GM12878 (cell line): Measurements from ENCODE around the gene WNT7A. TPM values are rescaled to one million over a fixed set of nuclear protein-coding genes. Genes with fewer than 3 reads are reported as not detected.

Source experiments
- ATAC-seq: fragments of 200-7000 bp; cut with Tn5 transposase; 3 replicates; pipeline ENCODE4 v1.9.1; 2020; ENCODE audit warnings: mild to moderate bottlenecking, moderate library complexity
- BruUV-seq: library from RNA; stranded (reverse); fragments of 400-500 nt; replicated peaks from 2 replicates; lab custom pipeline; 2021; lab: Mats Ljungman, UMichigan
- CTCF ChIA-PET: fragments of 300-600 bp; sonication (Branson Sonifier 250); formaldehyde crosslinking; extraction: SDS; loops from one replicate; lab custom pipeline; 2021; ENCODE audit warnings: inconsistent platforms; lab: Yijun Ruan, JAX
- POLR2A ChIA-PET: fragments of 350-600 bp; formaldehyde crosslinking; extraction: SDS; loops from one replicate; lab custom pipeline; 2021; ENCODE audit warnings: inconsistent platforms; lab: Charles Lee
- RAD21 ChIA-PET: fragments of 300-600 bp; sonication (Branson Sonifier 250); formaldehyde crosslinking; loops from one replicate; lab custom pipeline; 2023; ENCODE audit warnings: antibody characterized with exemption; ENCODE audit not compliant: unreplicated experiment; lab: Charles Lee
- SMC1A ChIA-PET: fragments of 300-600 bp; sonication (Branson Sonifier 250); formaldehyde crosslinking; loops from one replicate; lab custom pipeline; 2023; ENCODE audit not compliant: unreplicated experiment, uncharacterized antibody; lab: Charles Lee
- DNase-seq: peaks from one replicate; pipeline ENCODE4 v3.0.0-alpha.2; 2011; ENCODE audit warnings: low read depth, low spot score
- FAIRE-seq: peaks from 3 replicates; lab custom pipeline; 2011; peaks lifted over from hg19 to GRCh38; lab: Jason Lieb, UNC
- H2AFZ ChIP-seq: 2 replicates; pipeline ENCODE4 v1.6.0; 2011; ENCODE audit warnings: low read depth, low read length, control low read depth; ENCODE audit not compliant: control insufficient read depth
- H3K27ac ChIP-seq: 2 replicates; pipeline ENCODE4 v1.5.1; 2011; ENCODE audit warnings: control low read depth; ENCODE audit not compliant: control insufficient read depth, insufficient read depth
- H3K27me3 ChIP-seq, 2 experiments: replicated peaks in 1 of 2; 2 replicates each; pipeline versions ENCODE4 v1.6.0 to v1.6.1; 2011; ENCODE audit warnings: low read length in 1 of 2; ENCODE audit not compliant: control insufficient read depth in 2 of 2, insufficient read depth in 2 of 2
- H3K36me3 ChIP-seq, 2 experiments: 2 replicates each; pipeline ENCODE4 v1.5.1; 2011; ENCODE audit warnings: low read length in 1 of 2; ENCODE audit not compliant: control insufficient read depth in 2 of 2, insufficient read depth in 2 of 2
- H3K4me1 ChIP-seq: 2 replicates; pipeline ENCODE4 v1.6.1; 2011; ENCODE audit warnings: mild to moderate bottlenecking, low read length, moderate library complexity, mixed read lengths; ENCODE audit not compliant: control insufficient read depth, insufficient read depth
- H3K4me2 ChIP-seq: 2 replicates; pipeline ENCODE4 v1.6.0; 2011; ENCODE audit warnings: control low read depth; ENCODE audit not compliant: control insufficient read depth, insufficient read depth
- H3K4me3 ChIP-seq: fragments of 200-600 bp; sonication (generic); 2 replicates; pipeline ENCODE4 v1.5.1; 2016
- H3K79me2 ChIP-seq: 2 replicates; pipeline ENCODE4 v1.6.0; 2011; ENCODE audit warnings: low read length; ENCODE audit not compliant: control insufficient read depth, insufficient read depth
- H3K9ac ChIP-seq: 2 replicates; pipeline ENCODE4 v1.8.0; 2011; ENCODE audit warnings: low read length, control low read depth, mixed read lengths; ENCODE audit not compliant: control insufficient read depth, insufficient read depth
- H3K9me3 ChIP-seq: replicated peaks from 3 replicates; pipeline ENCODE4 v1.5.1; 2011; ENCODE audit warnings: mild to moderate bottlenecking, low read length; ENCODE audit not compliant: control insufficient read depth, insufficient read depth
- H4K20me1 ChIP-seq: 2 replicates; pipeline ENCODE4 v1.6.0; 2011; ENCODE audit not compliant: control insufficient read depth, insufficient read depth
- CHD1 ChIP-seq: IDR thresholded peaks from 2 replicates; pipeline ENCODE4 v1.6.1; 2012; ENCODE audit warnings: low read depth, low read length, improper control_type of control experiment
- CHD2 ChIP-seq: IDR thresholded peaks from 2 replicates; pipeline ENCODE4 v1.6.1; 2011; ENCODE audit warnings: low read depth, low read length, improper control_type of control experiment, borderline replicate concordance
- GATAD2B ChIP-seq: fragments of 450-650 bp; conservative IDR thresholded peaks from 2 replicates; pipeline ENCODE4 v1.6.1; 2017; ENCODE audit warnings: low read depth, mild to moderate bottlenecking, moderate library complexity
- JUND ChIP-seq: IDR thresholded peaks from 2 replicates; pipeline ENCODE4 v1.6.1; 2012; ENCODE audit warnings: low read depth, mild to moderate bottlenecking, low read length, improper control_type of control experiment, moderate library complexity
- KLF5 ChIP-seq: fragments of 450-650 bp; IDR thresholded peaks from 2 replicates; pipeline ENCODE4 v1.6.1; 2014; ENCODE audit warnings: mild to moderate bottlenecking; ENCODE audit not compliant: partially characterized antibody
- LARP7 ChIP-seq: fragments of 450-650 bp; IDR thresholded peaks from 2 replicates; pipeline ENCODE4 v1.6.1; 2017; ENCODE audit warnings: mild to moderate bottlenecking
- MEF2A ChIP-seq: IDR thresholded peaks from 2 replicates; pipeline ENCODE4 v1.6.1; 2011; ENCODE audit warnings: low read depth, mild to moderate bottlenecking, low read length, moderate library complexity; ENCODE audit not compliant: insufficient read depth
- RB1 ChIP-seq: fragments of 450-650 bp; formaldehyde crosslinking; IDR thresholded peaks from 2 replicates; pipeline ENCODE4 v1.6.1; 2017; ENCODE audit warnings: mild to moderate bottlenecking, borderline replicate concordance
- RUNX3 ChIP-seq: IDR thresholded peaks from 2 replicates; pipeline ENCODE4 v1.6.1; 2012; ENCODE audit warnings: low read length, inconsistent platforms
- SKIL ChIP-seq: fragments of 450-650 bp; IDR thresholded peaks from 2 replicates; pipeline ENCODE4 v1.6.1; 2017; ENCODE audit warnings: mild to moderate bottlenecking, low read depth, inconsistent platforms; ENCODE audit not compliant: poor library complexity, severe bottlenecking
- SUZ12 ChIP-seq: fragments of 200-600 bp; sonication (generic); IDR thresholded peaks from one replicate; pipeline ENCODE4 v1.6.1; 2018; ENCODE audit warnings: antibody characterized with exemption, mild to moderate bottlenecking; ENCODE audit not compliant: unreplicated experiment
- ZZZ3 ChIP-seq: IDR thresholded peaks from 2 replicates; pipeline ENCODE4 v1.6.1; 2011; ENCODE audit warnings: low read depth; ENCODE audit not compliant: control insufficient read depth, insufficient read length
- WGBS: methylation state at CpG from one replicate; pipeline ENCODE4 v1.1.6; 2016; ENCODE audit warnings: low lambda C conversion rate; ENCODE audit not compliant: insufficient replicate concordance, insufficient coverage; ENCODE audit errors: missing lambda C conversion rate; 5-methylcytosine and 5-hydroxymethylcytosine counted together
- in situ Hi-C: fragments of 300-500 bp; cut with MboI; formaldehyde crosslinking; loops from 9 replicates; pipeline ENCODE4 v1.14.3; 2018; ENCODE audit warnings: mixed read lengths
- intact Hi-C: fragments of 100-400 bp; cut with micrococcal nuclease; formaldehyde crosslinking; loops from one replicate; pipeline ENCODE4 v1.14.2; 2022; ENCODE audit not compliant: unreplicated experiment
- polyA plus RNA-seq, 11 experiments: library from polyadenylated mRNA; depleted of rRNA in 4 of 11; unstranded in 6 of 11; stranded (reverse) in 5 of 11; fragments of >200 nt; fragmentation: Nextera tagmentation in 4 of 11; fragmentation: Illumina TruSeq in 1 of 11; extraction: Ambion mirVana in 4 of 11; extraction: Trizol in 1 of 11; gene quantifications; 1 replicate in 1 of 11; 2 replicates in 10 of 11; pipeline versions ENCODE4 v1.2.1 to v1.2.3, GENCODE V29; 2011 to 2016; ENCODE audit warnings: inconsistent platforms in 2 of 11, missing spikeins in 2 of 11, low read depth in 1 of 11
- total RNA-seq, 4 experiments: library from RNA; depleted of rRNA in 3 of 4; stranded (reverse); fragments of >200 nt in 3 of 4; fragmentation: Illumina TruSeq in 1 of 4; extraction: Trizol in 1 of 4; gene quantifications; 2 replicates each; pipeline versions ENCODE4 v1.2.1 to v1.2.3, GENCODE V29; 2013 to 2021
- TF ChIP-seq, protein P1 (sequence below): fragments of 450-650 bp; formaldehyde crosslinking; IDR thresholded peaks from 2 replicates; pipeline ENCODE4 v1.4.0; 2022; ENCODE audit warnings: mild to moderate bottlenecking, moderate library complexity
- TF ChIP-seq, protein P2 (sequence below): fragments of 450-650 bp; IDR thresholded peaks from 2 replicates; pipeline ENCODE4 v1.6.1; 2018; ENCODE audit warnings: mild to moderate bottlenecking, low read depth, moderate library complexity; ENCODE audit not compliant: partially characterized antibody
- TF ChIP-seq, protein P3 (sequence below): fragments of 450-650 bp; IDR thresholded peaks from 2 replicates; pipeline ENCODE4 v1.6.1; 2017; ENCODE audit warnings: mild to moderate bottlenecking

WNT7A gene
- total and polyA plus RNA-seq, 10 of the 15 experiments (the other 5 are each of a cell fraction or from before 2014, with no cell fraction given) = 0.08 TPM; not detected in 9

- no peak for ATAC-seq
- H3K27ac ChIP-seq = no peak overlapping the region
- no peak for TF ChIP-seq ZZZ3
- TF ChIP-seq RB1 = no peak
- TF ChIP-seq RUNX3 = no peak
- TF ChIP-seq KLF5 = no peak
- TF ChIP-seq, protein P1, sequence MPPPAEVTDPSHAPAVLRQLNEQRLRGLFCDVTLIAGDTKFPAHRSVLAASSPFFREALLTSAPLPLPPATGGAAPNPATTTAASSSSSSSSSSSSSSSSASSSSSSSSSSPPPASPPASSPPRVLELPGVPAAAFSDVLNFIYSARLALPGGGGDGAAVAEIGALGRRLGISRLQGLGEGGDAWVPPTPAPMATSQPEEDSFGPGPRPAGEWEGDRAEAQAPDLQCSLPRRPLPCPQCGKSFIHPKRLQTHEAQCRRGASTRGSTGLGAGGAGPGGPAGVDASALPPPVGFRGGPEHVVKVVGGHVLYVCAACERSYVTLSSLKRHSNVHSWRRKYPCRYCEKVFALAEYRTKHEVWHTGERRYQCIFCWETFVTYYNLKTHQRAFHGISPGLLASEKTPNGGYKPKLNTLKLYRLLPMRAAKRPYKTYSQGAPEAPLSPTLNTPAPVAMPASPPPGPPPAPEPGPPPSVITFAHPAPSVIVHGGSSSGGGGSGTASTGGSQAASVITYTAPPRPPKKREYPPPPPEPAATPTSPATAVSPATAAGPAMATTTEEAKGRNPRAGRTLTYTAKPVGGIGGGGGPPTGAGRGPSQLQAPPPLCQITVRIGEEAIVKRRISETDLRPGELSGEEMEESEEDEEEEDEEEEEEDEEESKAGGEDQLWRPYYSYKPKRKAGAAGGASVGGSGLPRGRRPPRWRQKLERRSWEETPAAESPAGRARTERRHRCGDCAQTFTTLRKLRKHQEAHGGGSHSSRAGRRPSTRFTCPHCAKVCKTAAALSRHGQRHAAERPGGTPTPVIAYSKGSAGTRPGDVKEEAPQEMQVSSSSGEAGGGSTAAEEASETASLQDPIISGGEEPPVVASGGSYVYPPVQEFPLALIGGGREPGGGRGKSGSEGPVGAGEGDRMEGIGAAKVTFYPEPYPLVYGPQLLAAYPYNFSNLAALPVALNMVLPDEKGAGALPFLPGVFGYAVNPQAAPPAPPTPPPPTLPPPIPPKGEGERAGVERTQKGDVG (CRISPR knock-in tag) = no peak
- TF ChIP-seq SUZ12 = no peak
- TF ChIP-seq CHD2 = no peak
- TF ChIP-seq MEF2A = no peak
- no peak for TF ChIP-seq CHD1
- TF ChIP-seq JUND = no peak
- no peak for TF ChIP-seq GATAD2B
- no peak for TF ChIP-seq LARP7
- TF ChIP-seq, protein P2, sequence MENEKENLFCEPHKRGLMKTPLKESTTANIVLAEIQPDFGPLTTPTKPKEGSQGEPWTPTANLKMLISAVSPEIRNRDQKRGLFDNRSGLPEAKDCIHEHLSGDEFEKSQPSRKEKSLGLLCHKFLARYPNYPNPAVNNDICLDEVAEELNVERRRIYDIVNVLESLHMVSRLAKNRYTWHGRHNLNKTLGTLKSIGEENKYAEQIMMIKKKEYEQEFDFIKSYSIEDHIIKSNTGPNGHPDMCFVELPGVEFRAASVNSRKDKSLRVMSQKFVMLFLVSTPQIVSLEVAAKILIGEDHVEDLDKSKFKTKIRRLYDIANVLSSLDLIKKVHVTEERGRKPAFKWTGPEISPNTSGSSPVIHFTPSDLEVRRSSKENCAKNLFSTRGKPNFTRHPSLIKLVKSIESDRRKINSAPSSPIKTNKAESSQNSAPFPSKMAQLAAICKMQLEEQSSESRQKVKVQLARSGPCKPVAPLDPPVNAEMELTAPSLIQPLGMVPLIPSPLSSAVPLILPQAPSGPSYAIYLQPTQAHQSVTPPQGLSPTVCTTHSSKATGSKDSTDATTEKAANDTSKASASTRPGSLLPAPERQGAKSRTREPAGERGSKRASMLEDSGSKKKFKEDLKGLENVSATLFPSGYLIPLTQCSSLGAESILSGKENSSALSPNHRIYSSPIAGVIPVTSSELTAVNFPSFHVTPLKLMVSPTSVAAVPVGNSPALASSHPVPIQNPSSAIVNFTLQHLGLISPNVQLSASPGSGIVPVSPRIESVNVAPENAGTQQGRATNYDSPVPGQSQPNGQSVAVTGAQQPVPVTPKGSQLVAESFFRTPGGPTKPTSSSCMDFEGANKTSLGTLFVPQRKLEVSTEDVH = no peak
- no peak for TF ChIP-seq SKIL
- TF ChIP-seq, protein P3, sequence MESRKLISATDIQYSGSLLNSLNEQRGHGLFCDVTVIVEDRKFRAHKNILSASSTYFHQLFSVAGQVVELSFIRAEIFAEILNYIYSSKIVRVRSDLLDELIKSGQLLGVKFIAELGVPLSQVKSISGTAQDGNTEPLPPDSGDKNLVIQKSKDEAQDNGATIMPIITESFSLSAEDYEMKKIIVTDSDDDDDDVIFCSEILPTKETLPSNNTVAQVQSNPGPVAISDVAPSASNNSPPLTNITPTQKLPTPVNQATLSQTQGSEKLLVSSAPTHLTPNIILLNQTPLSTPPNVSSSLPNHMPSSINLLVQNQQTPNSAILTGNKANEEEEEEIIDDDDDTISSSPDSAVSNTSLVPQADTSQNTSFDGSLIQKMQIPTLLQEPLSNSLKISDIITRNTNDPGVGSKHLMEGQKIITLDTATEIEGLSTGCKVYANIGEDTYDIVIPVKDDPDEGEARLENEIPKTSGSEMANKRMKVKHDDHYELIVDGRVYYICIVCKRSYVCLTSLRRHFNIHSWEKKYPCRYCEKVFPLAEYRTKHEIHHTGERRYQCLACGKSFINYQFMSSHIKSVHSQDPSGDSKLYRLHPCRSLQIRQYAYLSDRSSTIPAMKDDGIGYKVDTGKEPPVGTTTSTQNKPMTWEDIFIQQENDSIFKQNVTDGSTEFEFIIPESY = no peak
- TF ChIP-seq, all 136 proteins: peak for 0
- Histone ChIP-seq H3K9ac (no peak overlapping the region), H4K20me1 (no peaks in the 10 kb centered on the region), H3K27me3 (peaks cover 0 to 8% of the 10 kb centered on the region in 2 experiments; a peak in 3 of 4 replicates), H2AFZ (no peak overlapping the region), H3K4me2 (no peak overlapping the region), H3K9me3 (no peaks in the 10 kb centered on the region), H3K79me2 (no peaks in the 10 kb centered on the region), H3K4me3 (no peak overlapping the region), H3K4me1 (no peaks in the 10 kb centered on the region), H3K36me3 (no peaks in the 10 kb centered on the region)
- in situ Hi-C loops (no loop called here), intact Hi-C loops (no loop called here)
- no peak for DNase-seq
- FAIRE-seq = no peak
- BruUV-seq = no TSS peak
- CTCF ChIA-PET = no interaction called here
- RAD21 ChIA-PET = no interaction called here
- SMC1A ChIA-PET = no interaction called here
- 25% methylated on average over 7 of the region's 7 CpGs for WGBS
- POLR2A ChIA-PET = no interaction called here
These were observed 94.5 kb downstream of the WNT7A start for GRCh38 chr3:13785351-13785750.
